Muscle of arm (tissue), 12 donors: ENCODE results near the gene NPW. TPM values are rescaled to one million over a fixed set of nuclear protein-coding genes. Genes with fewer than 3 reads are reported as not detected.

ENCODE experiments used
- polyA plus RNA-seq, 12 donors: library from polyadenylated mRNA; unstranded; fragments of 120-200 nt; gene quantifications; one replicate each; pipeline ENCODE4 v1.2.1, GENCODE V29; 2013; ENCODE audit not compliant: insufficient read length in 12 of 12

Gene NPW
- polyA plus RNA-seq, 12 donors, result 0.56 to 3.1 (median 1.5) TPM; not detected in 2

Other genes starting within 250 kb of the NPW start
- gene NME3, start 248.2 kb upstream of the NPW start, polyA plus RNA-seq, result 10 to 100 TPM in 11 of 12 donors, not detected in 1; 12.3 to 40.2 (median 14.8) TPM
- gene EME2, start 247.0 kb upstream of the NPW start, polyA plus RNA-seq, result 10 to 100 TPM in 1 of 12 donors, 1 to 10 TPM in 10, not detected in 1; 4.4 to 13.3 (median 6.4) TPM
- gene MRPS34, start 246.7 kb upstream of the NPW start, polyA plus RNA-seq, result 10 to 100 TPM in 11 of 12 donors, not detected in 1; 31.3 to 85.2 (median 41.3) TPM
- gene SPSB3, start 237.2 kb upstream of the NPW start, polyA plus RNA-seq, result 10 to 100 TPM in 11 of 12 donors, not detected in 1; 16.2 to 30.8 (median 22.0) TPM
- gene NUBP2, start 236.8 kb upstream of the NPW start, polyA plus RNA-seq, result 10 to 100 TPM in 11 of 12 donors, not detected in 1; 30.4 to 52.7 (median 33.3) TPM
- gene IGFALS, start 226.1 kb upstream of the NPW start, polyA plus RNA-seq, result under 1 TPM in 10 of 12 donors, not detected in 2; 0.10 to 0.87 (median 0.21) TPM
- gene HAGH, start 193.0 kb upstream of the NPW start, polyA plus RNA-seq, result 10 to 100 TPM in 11 of 12 donors, not detected in 1; 27.4 to 49.0 (median 31.7) TPM
- gene FAHD1, start 192.6 kb upstream of the NPW start, polyA plus RNA-seq, result 10 to 100 TPM in 11 of 12 donors, not detected in 1; 13.6 to 24.4 (median 18.0) TPM
- gene MEIOB, start 147.6 kb upstream of the NPW start, polyA plus RNA-seq, result 1 to 10 TPM in 2 of 12 donors, under 1 TPM in 8, not detected in 2; 0.08 to 3.0 (median 0.69) TPM
- 10 to 100 TPM in 1 of 12 donors, 1 to 10 TPM in 1, under 1 TPM in 2, not detected in 8; 0.15 to 14.3 (median 2.1) TPM for gene HS3ST6, start 101.4 kb upstream of the NPW start, polyA plus RNA-seq
- 10 to 100 TPM in 11 of 12 donors, not detected in 1; 14.2 to 50.0 (median 27.8) TPM for gene MSRB1, start 76.6 kb upstream of the NPW start, polyA plus RNA-seq
- gene RPL3L, start 65.1 kb upstream of the NPW start, polyA plus RNA-seq, result 10 to 100 TPM in 11 of 12 donors, not detected in 1; 12.8 to 93.9 (median 35.0) TPM
- 100 to 1,000 TPM in 9 of 12 donors, 10 to 100 TPM in 2, not detected in 1; 95.8 to 145 (median 117) TPM for gene NDUFB10, start 60.2 kb upstream of the NPW start, polyA plus RNA-seq
- 1,000 to 10,000 TPM; 2,162 to 3,862 (median 3,028) TPM for gene RPS2, start 55.0 kb upstream of the NPW start, polyA plus RNA-seq
- not detected for gene RNF151, start 52.9 kb upstream of the NPW start, polyA plus RNA-seq
- 10 to 100 TPM in 11 of 12 donors, not detected in 1; 16.7 to 31.5 (median 21.7) TPM for gene TBL3, start 47.7 kb upstream of the NPW start, polyA plus RNA-seq
- gene NOXO1, start 38.3 kb upstream of the NPW start, polyA plus RNA-seq, result 1 to 10 TPM in 3 of 12 donors, under 1 TPM in 6, not detected in 3; 0.38 to 1.4 (median 0.74) TPM
- 10 to 100 TPM in 11 of 12 donors, not detected in 1; 10.9 to 40.2 (median 15.1) TPM for gene GFER, start 35.6 kb upstream of the NPW start, polyA plus RNA-seq
- gene SYNGR3, start 29.8 kb upstream of the NPW start, polyA plus RNA-seq, result 1 to 10 TPM in 4 of 12 donors, under 1 TPM in 6, not detected in 2; 0.25 to 1.5 (median 0.86) TPM
- 10 to 100 TPM in 11 of 12 donors, not detected in 1; 13.6 to 32.2 (median 18.6) TPM for gene ZNF598, start 10.0 kb upstream of the NPW start, polyA plus RNA-seq
- 10 to 100 TPM in 11 of 12 donors, not detected in 1; 26.8 to 55.1 (median 36.1) TPM for gene NHERF2, start 7.1 kb downstream of the NPW start, polyA plus RNA-seq
- 10 to 100 TPM in 7 of 12 donors, 1 to 10 TPM in 4, not detected in 1; 8.4 to 35.5 (median 10.6) TPM for gene NTHL1, start 28.0 kb downstream of the NPW start, polyA plus RNA-seq
- gene TSC2, start 28.2 kb downstream of the NPW start, polyA plus RNA-seq, result 1,000 to 10,000 TPM in 1 of 12 donors, 100 to 1,000 TPM in 1, 10 to 100 TPM in 10; 62.0 to 1,357 (median 75.2) TPM
- gene PKD1, start 116.1 kb downstream of the NPW start, polyA plus RNA-seq, result 100 to 1,000 TPM in 7 of 12 donors, 10 to 100 TPM in 4, not detected in 1; 85.8 to 199 (median 121) TPM
- gene RAB26, start 128.8 kb downstream of the NPW start, polyA plus RNA-seq, result 1 to 10 TPM in 3 of 12 donors, under 1 TPM in 7, not detected in 2; 0.27 to 1.9 (median 0.78) TPM
- 10 to 100 TPM in 11 of 12 donors, not detected in 1; 28.9 to 60.7 (median 45.0) TPM for gene TRAF7, start 136.0 kb downstream of the NPW start, polyA plus RNA-seq
- 1 to 10 TPM in 10 of 12 donors, not detected in 2; 1.3 to 4.1 (median 2.1) TPM for gene CASKIN1, start 176.8 kb downstream of the NPW start, polyA plus RNA-seq
- 10 to 100 TPM in 11 of 12 donors, not detected in 1; 26.6 to 47.2 (median 30.3) TPM for gene MLST8, start 185.7 kb downstream of the NPW start, polyA plus RNA-seq
- 10 to 100 TPM in 1 of 12 donors, 1 to 10 TPM in 10, not detected in 1; 3.2 to 14.8 (median 5.2) TPM for gene BRICD5, start 191.1 kb downstream of the NPW start, polyA plus RNA-seq
- 10 to 100 TPM in 10 of 12 donors, 1 to 10 TPM in 1, not detected in 1; 8.8 to 25.3 (median 12.4) TPM for gene PGP, start 195.1 kb downstream of the NPW start, polyA plus RNA-seq
- gene E4F1, start 203.8 kb downstream of the NPW start, polyA plus RNA-seq, result 10 to 100 TPM in 10 of 12 donors, 1 to 10 TPM in 1, not detected in 1; 9.7 to 19.9 (median 11.6) TPM
- gene DNASE1L2, start 216.7 kb downstream of the NPW start, polyA plus RNA-seq, result under 1 TPM in 10 of 12 donors, not detected in 2; 0.47 to 1.00 (median 0.72) TPM
- gene ECI1, start 231.8 kb downstream of the NPW start, polyA plus RNA-seq, result 10 to 100 TPM in 11 of 12 donors, not detected in 1; 27.7 to 56.2 (median 43.9) TPM
- 100 to 1,000 TPM in 11 of 12 donors, not detected in 1; 151 to 206 (median 167) TPM for gene RNPS1, start 248.3 kb downstream of the NPW start, polyA plus RNA-seq